Upper lobe of right lung (tissue), 1 donor: Measurements from ENCODE around the gene HDAC9. TPM values are rescaled to one million over a fixed set of nuclear protein-coding genes. Genes with fewer than 3 reads are reported as not detected.

Source experiments
- ATAC-seq: fragments of 200-7000 bp; cut with Tn5 transposase; one replicate; pipeline ENCODE4 v1.9.1; 2020; ENCODE audit warnings: mild to moderate bottlenecking, moderate library complexity
- DNase-seq: peaks from one replicate; pipeline ENCODE4 v3.0.0-alpha.2; 2020
- H3K27ac ChIP-seq: fragments of 200-600 bp; one replicate; pipeline ENCODE4 v1.8.0; 2022
- H3K27me3 ChIP-seq: fragments of 200-600 bp; one replicate; pipeline ENCODE4 v1.8.0; 2022; ENCODE audit warnings: mild to moderate bottlenecking
- H3K36me3 ChIP-seq: fragments of 200-600 bp; one replicate; pipeline ENCODE4 v1.8.0; 2022
- H3K4me1 ChIP-seq: fragments of 200-600 bp; one replicate; pipeline ENCODE4 v1.8.0; 2022
- H3K4me3 ChIP-seq: fragments of 200-600 bp; one replicate; pipeline ENCODE4 v1.8.0; 2022; ENCODE audit warnings: mild to moderate bottlenecking
- H3K9me3 ChIP-seq: fragments of 200-600 bp; one replicate; pipeline ENCODE4 v1.8.0; 2022
- intact Hi-C: fragments of 100-400 bp; cut with DNase I; formaldehyde crosslinking; loops from one replicate; pipeline ENCODE4 v1.11.0; 2022
- total RNA-seq: library from RNA; stranded (reverse); fragmentation: NEBNext Ultra II Directional; extraction: Animal tissue kit (Norgen Biotek cat#: 25700); gene quantifications from one replicate; pipeline ENCODE4 v1.2.1, GENCODE V29; 2021
- TF ChIP-seq, protein P1 (sequence below): fragments of 200-600 bp; IDR thresholded peaks from one replicate; pipeline ENCODE4 v1.8.0; 2022; ENCODE audit warnings: antibody characterized with exemption
- donor health status: DM: no; HTN: yes; CAD: no; lungs with severe emphysema.

HDAC9 gene
- total RNA-seq, 1 donor from 2014 or later, result 52.4 TPM

DNA sequence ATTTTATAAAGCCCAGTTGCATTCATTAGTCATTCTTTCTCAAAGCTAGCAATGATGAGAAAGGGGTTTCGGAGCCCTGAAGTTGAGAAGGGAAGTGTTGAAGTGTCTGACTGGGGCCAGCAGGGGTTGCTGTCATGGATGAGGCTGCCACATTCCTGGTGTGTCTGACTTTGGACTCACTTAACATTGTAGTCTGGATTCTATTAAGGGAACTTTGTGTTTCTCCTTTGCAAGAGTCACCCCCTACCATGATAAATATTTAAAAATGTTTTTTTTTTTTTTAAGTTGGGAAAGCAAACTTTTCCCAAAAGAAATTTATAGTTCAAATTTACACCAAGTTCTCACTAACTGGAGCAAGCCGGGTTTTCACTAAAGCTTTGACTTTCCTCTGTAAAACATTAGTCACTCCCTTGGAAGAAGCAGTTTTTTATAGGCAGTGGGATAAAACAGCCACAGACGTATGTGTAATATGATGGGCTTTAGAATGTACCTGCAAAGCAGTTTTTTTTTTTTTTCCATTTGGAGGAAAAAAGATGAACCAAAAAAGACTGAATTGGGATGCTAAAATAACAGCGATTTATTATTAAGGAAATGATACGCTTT is 378.3 kb downstream of the HDAC9 start:
- ATAC-seq (no peak), DNase-seq (no peak)
- Histone ChIP-seq H3K27me3 (no peaks in the 10 kb centered on the region), H3K9me3 (no peaks in the 10 kb centered on the region), H3K27ac (no peak overlapping the region), H3K4me3 (no peak overlapping the region), H3K36me3 (no peaks in the 10 kb centered on the region), H3K4me1 (no peaks in the 10 kb centered on the region)
- TF ChIP-seq, protein P1, sequence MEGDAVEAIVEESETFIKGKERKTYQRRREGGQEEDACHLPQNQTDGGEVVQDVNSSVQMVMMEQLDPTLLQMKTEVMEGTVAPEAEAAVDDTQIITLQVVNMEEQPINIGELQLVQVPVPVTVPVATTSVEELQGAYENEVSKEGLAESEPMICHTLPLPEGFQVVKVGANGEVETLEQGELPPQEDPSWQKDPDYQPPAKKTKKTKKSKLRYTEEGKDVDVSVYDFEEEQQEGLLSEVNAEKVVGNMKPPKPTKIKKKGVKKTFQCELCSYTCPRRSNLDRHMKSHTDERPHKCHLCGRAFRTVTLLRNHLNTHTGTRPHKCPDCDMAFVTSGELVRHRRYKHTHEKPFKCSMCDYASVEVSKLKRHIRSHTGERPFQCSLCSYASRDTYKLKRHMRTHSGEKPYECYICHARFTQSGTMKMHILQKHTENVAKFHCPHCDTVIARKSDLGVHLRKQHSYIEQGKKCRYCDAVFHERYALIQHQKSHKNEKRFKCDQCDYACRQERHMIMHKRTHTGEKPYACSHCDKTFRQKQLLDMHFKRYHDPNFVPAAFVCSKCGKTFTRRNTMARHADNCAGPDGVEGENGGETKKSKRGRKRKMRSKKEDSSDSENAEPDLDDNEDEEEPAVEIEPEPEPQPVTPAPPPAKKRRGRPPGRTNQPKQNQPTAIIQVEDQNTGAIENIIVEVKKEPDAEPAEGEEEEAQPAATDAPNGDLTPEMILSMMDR, result no peak
- intact Hi-C loops, result no loop called here

DNA sequence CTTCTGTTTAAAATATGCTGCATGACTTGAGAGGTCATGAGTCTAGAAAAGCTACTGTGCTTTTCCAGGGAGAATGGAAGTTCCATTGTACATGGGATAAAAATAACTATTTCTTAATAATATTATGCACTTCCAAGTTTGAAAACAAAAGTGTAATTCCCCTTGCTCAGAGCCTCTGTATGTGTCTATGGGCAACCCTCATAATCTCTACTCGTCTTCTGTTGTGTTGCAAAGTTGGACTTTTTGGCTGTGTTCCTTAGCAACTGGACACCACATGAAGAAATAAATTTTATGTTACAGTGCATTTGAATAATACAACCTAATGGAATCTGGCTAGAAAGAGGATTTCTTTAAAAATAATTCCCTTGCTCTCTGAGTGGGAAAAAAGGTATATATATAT is 379.3 kb downstream of the HDAC9 start:
- no peak for DNase-seq
- Histone ChIP-seq H3K9me3 (no peaks in the 10 kb centered on the region), H3K27ac (no peak overlapping the region), H3K4me1 (no peaks in the 10 kb centered on the region), H3K4me3 (no peak overlapping the region), H3K36me3 (no peaks in the 10 kb centered on the region), H3K27me3 (no peaks in the 10 kb centered on the region)
- intact Hi-C loops, result no loop called here
- TF ChIP-seq, protein P1, result no peak
- no peak for ATAC-seq

DNA sequence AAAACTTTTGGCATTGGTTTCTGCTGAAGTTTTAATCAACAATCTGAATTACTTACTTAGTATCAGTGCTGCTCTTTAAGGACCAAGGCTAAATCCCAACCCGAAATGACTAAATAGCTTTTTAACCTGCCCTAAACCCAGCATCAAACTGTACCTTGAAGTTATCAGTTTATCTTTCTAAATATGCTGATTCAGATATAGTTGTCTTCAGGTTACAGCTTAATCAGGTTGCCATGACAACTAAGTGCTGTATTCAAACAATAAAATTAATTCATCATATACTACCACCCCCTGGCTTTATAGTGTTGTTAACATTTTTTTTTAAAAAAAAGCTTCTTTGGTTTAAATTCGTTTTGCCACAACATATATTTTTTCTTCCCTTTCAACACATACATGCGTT is 382.3 kb downstream of the HDAC9 start:
- Histone ChIP-seq H3K27ac (no peak overlapping the region), H3K4me1 (no peaks in the 10 kb centered on the region), H3K36me3 (no peaks in the 10 kb centered on the region), H3K9me3 (no peaks in the 10 kb centered on the region), H3K27me3 (no peaks in the 10 kb centered on the region), H3K4me3 (no peak overlapping the region)
- ATAC-seq, result no peak
- no peak for DNase-seq
- TF ChIP-seq, protein P1, result no peak
- intact Hi-C loops, result no loop called here

DNA sequence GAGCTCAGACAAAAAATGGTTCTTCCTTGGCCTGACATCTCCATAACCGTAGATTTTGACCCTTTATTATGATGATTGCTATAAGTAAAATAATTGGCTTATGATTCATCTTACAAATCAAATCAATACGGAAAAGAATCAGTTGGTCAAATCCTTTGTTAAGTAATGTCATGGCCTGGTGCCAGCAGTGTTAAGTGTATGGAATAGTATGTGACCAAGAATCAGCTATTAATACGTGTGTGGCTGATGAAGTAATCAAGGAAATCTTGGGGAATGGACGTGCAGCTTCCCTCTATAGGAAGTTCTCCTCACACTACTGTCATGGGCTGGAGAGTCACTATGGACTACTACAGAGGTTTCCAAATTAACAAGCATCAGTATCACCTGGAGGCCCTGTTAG is 391.3 kb downstream of the HDAC9 start:
- DNase-seq (no peak), ATAC-seq (no peak)
- intact Hi-C loops, result no loop called here
- Histone ChIP-seq H3K4me3 (no peak overlapping the region), H3K36me3 (no peaks in the 10 kb centered on the region), H3K27ac (no peak overlapping the region), H3K9me3 (no peaks in the 10 kb centered on the region), H3K27me3 (no peaks in the 10 kb centered on the region), H3K4me1 (peaks cover 3% of the 10 kb centered on the region)
- TF ChIP-seq, protein P1, result no peak

DNA sequence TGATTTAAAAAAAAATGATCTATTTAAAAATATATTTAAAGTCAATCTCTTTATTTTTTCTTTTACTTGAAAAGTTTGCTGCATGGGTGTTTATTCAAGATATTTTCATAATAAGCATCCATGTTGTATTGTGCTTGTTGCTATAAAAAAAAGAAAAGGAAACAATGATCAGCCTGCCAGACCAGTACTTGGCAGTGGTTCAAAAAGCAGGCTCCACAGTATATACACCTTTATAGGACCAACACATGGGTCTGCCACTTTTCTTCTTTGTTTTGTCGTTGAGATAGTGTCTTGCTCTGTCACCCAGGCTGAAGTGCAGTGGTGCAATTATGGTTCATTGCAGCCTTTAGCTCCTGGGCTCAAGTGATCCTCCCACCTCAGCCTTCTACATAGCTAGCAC is 393.9 kb downstream of the HDAC9 start:
- H3K27me3 ChIP-seq, result no peaks in the 10 kb centered on the region

More for the DNA sequence above, 393.9 kb downstream of the HDAC9 start:
- Histone ChIP-seq H3K4me1 (peaks cover 3% of the 10 kb centered on the region), H3K4me3 (no peak overlapping the region), H3K27ac (no peak overlapping the region), H3K9me3 (no peaks in the 10 kb centered on the region), H3K36me3 (no peaks in the 10 kb centered on the region)
- DNase-seq (no peak), ATAC-seq (no peak)
- intact Hi-C loops, result no loop called here
- TF ChIP-seq, protein P1, result no peak
